GM23338 (cell line): ENCODE measurements around the gene MTA3. TPM values are rescaled to one million over a fixed set of nuclear protein-coding genes. Genes with fewer than 3 reads are reported as not detected.
A peak's percentile ranks its signal among the peaks of the same experiment; 100 is the strongest.

ENCODE experiments used
- ATAC-seq: fragments of 200-7000 bp; cut with Tn5 transposase; 3 replicates; pipeline ENCODE4 v1.9.1; 2020
- DNase-seq: peaks from one replicate; pipeline ENCODE4 v3.0.0-alpha.2; 2015; ENCODE audit warnings: low spot score
- H2AFZ ChIP-seq: fragments of 200-600 bp; sonication (generic); 2 replicates; pipeline ENCODE4 v1.8.0; 2016; ENCODE audit warnings: antibody characterized with exemption, mild to moderate bottlenecking, moderate library complexity
- H3F3A ChIP-seq: fragments of 200-600 bp; sonication (generic); replicated peaks from 2 replicates; pipeline ENCODE4 v1.8.0; 2017; ENCODE audit warnings: antibody characterized with exemption, mixed run types, low read depth
- H3K27ac ChIP-seq: fragments of 200-600 bp; sonication (generic); 2 replicates; pipeline ENCODE4 v1.6.1; 2016; ENCODE audit warnings: low read depth
- H3K27me3 ChIP-seq: fragments of 200-600 bp; sonication (generic); 2 replicates; pipeline ENCODE4 v1.8.0; 2016; ENCODE audit warnings: mild to moderate bottlenecking, mixed run types, moderate library complexity; ENCODE audit not compliant: insufficient read depth
- H3K36me3 ChIP-seq: fragments of 200-600 bp; sonication (generic); 2 replicates; pipeline ENCODE4 v1.8.0; 2016; ENCODE audit warnings: mild to moderate bottlenecking; ENCODE audit not compliant: insufficient read depth
- H3K4me1 ChIP-seq: fragments of 200-600 bp; sonication (generic); 2 replicates; pipeline ENCODE4 v1.8.0; 2016; ENCODE audit warnings: mild to moderate bottlenecking, moderate library complexity; ENCODE audit not compliant: insufficient read depth
- H3K4me2 ChIP-seq: fragments of 200-600 bp; sonication (generic); 2 replicates; pipeline ENCODE4 v1.7.1; 2017; ENCODE audit warnings: mixed run types
- H3K4me3 ChIP-seq: fragments of 200-600 bp; sonication (generic); 2 replicates; pipeline ENCODE4 v1.6.1; 2016; ENCODE audit warnings: mixed run types
- H3K79me2 ChIP-seq: fragments of 200-600 bp; sonication (generic); replicated peaks from 2 replicates; pipeline ENCODE4 v1.8.0; 2017; ENCODE audit warnings: mild to moderate bottlenecking; ENCODE audit not compliant: insufficient read depth
- H3K9me2 ChIP-seq: fragments of 200-600 bp; sonication (generic); 2 replicates; pipeline ENCODE4 v1.8.0; 2017; ENCODE audit not compliant: insufficient read depth
- H4K20me1 ChIP-seq: fragments of 200-600 bp; sonication (generic); replicated peaks from 2 replicates; pipeline ENCODE4 v1.8.0; 2017; ENCODE audit warnings: mild to moderate bottlenecking; ENCODE audit not compliant: insufficient read depth
- H3K27ac Mint-ChIP-seq: 2 replicates; pipeline ENCODE4 v1.8.0; 2020; ENCODE audit warnings: inconsistent platforms, mild to moderate bottlenecking, moderate library complexity, mixed read lengths
- H3K27me3 Mint-ChIP-seq: 3 replicates; pipeline ENCODE4 v1.8.0; 2022; ENCODE audit warnings: low read depth, mild to moderate bottlenecking, moderate library complexity, mixed read lengths, inconsistent platforms; ENCODE audit not compliant: insufficient read depth, poor library complexity
- H3K36me3 Mint-ChIP-seq: 3 replicates; pipeline ENCODE4 v1.8.0; 2021; ENCODE audit warnings: low read depth, mild to moderate bottlenecking, inconsistent platforms, moderate library complexity, mixed read lengths
- H3K4me1 Mint-ChIP-seq: 3 replicates; pipeline ENCODE4 v1.8.0; 2020; ENCODE audit warnings: mild to moderate bottlenecking, inconsistent platforms, mixed read lengths
- H3K4me3 Mint-ChIP-seq: 3 replicates; pipeline ENCODE4 v1.8.0; 2021; ENCODE audit warnings: moderate library complexity, mild to moderate bottlenecking, inconsistent platforms, mixed read lengths
- H3K9me3 Mint-ChIP-seq: 3 replicates; pipeline ENCODE4 v1.8.0; 2020; ENCODE audit warnings: moderate library complexity, mild to moderate bottlenecking, inconsistent platforms, mixed read lengths
- CREB1 ChIP-seq: fragments of 250-450 bp; sonication (Bioruptor Pico); IDR thresholded peaks from 2 replicates; pipeline ENCODE4 v1.5.0; 2020; ENCODE audit warnings: low read depth, mild to moderate bottlenecking, moderate library complexity
- CTCF ChIP-seq, 2 experiments: fragments of 200-600 bp in 1 of 2; sonication (generic) in 1 of 2; conservative IDR thresholded peaks; 2 replicates each; pipeline versions ENCODE4 v1.5.1 to v1.6.1; 2016 to 2017; ENCODE audit warnings: antibody characterized with exemption in 2 of 2, low read depth in 2 of 2, mild to moderate bottlenecking in 2 of 2, moderate library complexity in 1 of 2
- ETS1 ChIP-seq: IDR thresholded peaks from 2 replicates; pipeline ENCODE4 v1.6.1; 2016; ENCODE audit warnings: antibody characterized with exemption
- EZH2 ChIP-seq: fragments of 200-600 bp; sonication (generic); IDR thresholded peaks from one replicate; pipeline ENCODE4 v1.8.0; 2017; ENCODE audit warnings: antibody characterized with exemption, mild to moderate bottlenecking, low read depth; ENCODE audit not compliant: unreplicated experiment
- EZH2phosphoT487 ChIP-seq: fragments of 200-600 bp; sonication (generic); IDR thresholded peaks from one replicate; pipeline ENCODE4 v1.8.1; 2018; ENCODE audit warnings: antibody characterized with exemption; ENCODE audit not compliant: unreplicated experiment
- NANOG ChIP-seq: IDR thresholded peaks from 2 replicates; pipeline ENCODE4 v1.6.1; 2016; ENCODE audit warnings: antibody characterized with exemption, borderline replicate concordance
- POLR2AphosphoS5 ChIP-seq: IDR thresholded peaks from 2 replicates; pipeline ENCODE4 v1.6.1; 2016; ENCODE audit warnings: antibody characterized with exemption, low read depth
- REST ChIP-seq: IDR thresholded peaks from one replicate; pipeline ENCODE4 v1.6.1; 2018; ENCODE audit warnings: antibody characterized with exemption; ENCODE audit not compliant: unreplicated experiment
- STAT1 ChIP-seq: IDR thresholded peaks from one replicate; pipeline ENCODE4 v1.6.1; 2016; ENCODE audit warnings: antibody characterized with exemption; ENCODE audit not compliant: unreplicated experiment
- ZNF331 ChIP-seq: fragments of 250-450 bp; sonication (Bioruptor Pico); IDR thresholded peaks from 2 replicates; pipeline ENCODE4 v1.5.0; 2020; ENCODE audit warnings: low read depth, mild to moderate bottlenecking, moderate library complexity
- polyA plus RNA-seq: library from polyadenylated mRNA; unstranded; fragments of >200 nt; fragmentation: Nextera tagmentation; extraction: Ambion mirVana; gene quantifications from 2 replicates; pipeline ENCODE4 v1.2.1, GENCODE V29; 2016
- total RNA-seq: library from RNA; depleted of rRNA; stranded (reverse); fragments of >200 nt; shearing (Covaris generic); gene quantifications from 2 replicates; pipeline ENCODE4 v1.2.3, GENCODE V29; 2014

The MTA3 gene
- total and polyA plus RNA-seq, 2 experiments from 2014 or later = 162 to 208 TPM

- DNase-seq = peak; percentile 45
- Histone ChIP-seq H3K9me2 (0 out of 2 replicates have a peak, but pooled peaks cover 3% of the 10 kb centered on the region), H3K36me3 (no peaks in the 10 kb centered on the region), H4K20me1 (no peaks in the 10 kb centered on the region), H3K27ac (no peak overlapping the region), H3K79me2 (no peaks in the 10 kb centered on the region), H2AFZ (no peak overlapping the region), H3F3A (no peaks in the 10 kb centered on the region), H3K27me3 (peaks cover 10% of the 10 kb centered on the region), H3K4me2 (no peak overlapping the region), H3K4me3 (no peak overlapping the region), H3K4me1 (peaks cover under 1% of the 10 kb centered on the region; the same call in 1 of the 2 replicates)
- Mint-ChIP-seq H3K4me3 (no peak overlapping the region), H3K27me3 (peaks cover 18% of the 10 kb centered on the region), H3K27ac (no peak overlapping the region; the same call in 1 of the 2 replicates), H3K36me3 (peaks cover 14% of the 10 kb centered on the region), H3K4me1 (peaks cover 11% of the 10 kb centered on the region), H3K9me3 (peaks cover 9% of the 10 kb centered on the region)
- peak; percentile 79 for ATAC-seq
- TF ChIP-seq NANOG = no peak
- TF ChIP-seq CTCF (conservative IDR thresholded peaks at IDR 0.05; ENCODE audit: low read depth in 2 of 2) = peak; percentile 23 to 61
- TF ChIP-seq POLR2AphosphoS5 = no peak
- no peak for TF ChIP-seq EZH2
- TF ChIP-seq ZNF331 (CRISPR knock-in tag) = no peak
These were observed 218.3 kb downstream of the MTA3 start for GRCh38 chr2:42786561-42787345.

- ATAC-seq (no peak), DNase-seq (no peak)
- H3K4me2 ChIP-seq = no peak overlapping the region
- H3K36me3 ChIP-seq = no peaks in the 10 kb centered on the region
- H3K4me3 Mint-ChIP-seq = no peak overlapping the region
- no peak overlapping the region for H3K27ac Mint-ChIP-seq
- H3K36me3 Mint-ChIP-seq = peaks cover 7% of the 10 kb centered on the region
- H3K27me3 ChIP-seq = peaks cover 17% of the 10 kb centered on the region
- peaks cover 22% of the 10 kb centered on the region for H3K27me3 Mint-ChIP-seq
- no peak overlapping the region for H2AFZ ChIP-seq
- peaks cover 4% of the 10 kb centered on the region; the same call in 1 of the 2 replicates for H3K4me1 ChIP-seq
- 0 out of 2 replicates have a peak, but pooled peaks cover 4% of the 10 kb centered on the region for H3F3A ChIP-seq
- 0 out of 2 replicates have a peak, but pooled peaks cover 3% of the 10 kb centered on the region for H3K9me2 ChIP-seq
- H3K79me2 ChIP-seq = no peaks in the 10 kb centered on the region
- peaks cover 14% of the 10 kb centered on the region for H3K4me1 Mint-ChIP-seq
- H3K27ac ChIP-seq = no peak overlapping the region
- H3K9me3 Mint-ChIP-seq = peaks cover 4% of the 10 kb centered on the region
- H4K20me1 ChIP-seq = no peaks in the 10 kb centered on the region
- H3K4me3 ChIP-seq = no peak overlapping the region
- TF ChIP-seq STAT1 = no peak
- TF ChIP-seq CTCF (conservative IDR thresholded peaks at IDR 0.05; ENCODE audit: low read depth in 2 of 2) = no peak
- TF ChIP-seq ETS1 = no peak
- no peak for TF ChIP-seq EZH2phosphoT487
- no peak for TF ChIP-seq REST
- no peak for TF ChIP-seq CREB1
These were observed 219.0 kb downstream of the MTA3 start for GRCh38 chr2:42787424-42787787.
